Mucosa of gallbladder (tissue), 1 donor: ENCODE results near the gene NUP93. TPM values are rescaled to one million over a fixed set of nuclear protein-coding genes. Genes with fewer than 3 reads are reported as not detected.
"Not testable (repeated sequence)": the region's sequence is repeated elsewhere in the genome, so short reads cannot be mapped to it uniquely, and the experiment has no call there.

ENCODE experiments used
- DNase-seq: peaks from one replicate; pipeline ENCODE4 v3.0.0-alpha.2; 2020; ENCODE audit warnings: low spot score
- total RNA-seq: library from RNA; stranded (reverse); gene quantifications from one replicate; pipeline ENCODE4 v1.2.1, GENCODE V29; 2021
- donor health status: DM: no; HTN: no; CAD: no.

Gene NUP93
- total RNA-seq, 1 donor from 2014 or later: 26.4 TPM

- no peak for DNase-seq
Measured at GRCh38 chr16:56709443-56710040, 20.4 kb upstream of the NUP93 start.

- no peak for DNase-seq
Measured at GRCh38 chr16:56710181-56710737, 19.7 kb upstream of the NUP93 start.

DNA sequence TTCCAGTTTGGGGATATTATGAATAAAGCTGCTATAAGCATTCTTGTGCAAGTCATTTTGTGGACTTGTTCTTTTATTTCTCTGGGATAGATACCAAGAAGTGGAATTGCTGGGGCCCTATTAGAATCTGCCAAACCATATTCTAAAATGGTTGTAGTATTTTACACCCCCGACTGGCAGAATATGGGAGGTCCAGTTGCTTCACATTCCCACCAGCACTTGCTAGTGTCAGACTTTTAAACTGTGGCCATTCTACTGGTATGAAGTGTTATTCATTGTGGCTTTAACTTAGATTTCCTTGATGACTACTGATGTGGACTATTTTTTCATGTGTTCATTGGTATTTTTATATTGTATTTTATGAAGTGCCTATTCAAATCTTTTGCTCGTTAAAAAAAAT is 18.1 kb upstream of the NUP93 start:
- no peak for DNase-seq

DNA sequence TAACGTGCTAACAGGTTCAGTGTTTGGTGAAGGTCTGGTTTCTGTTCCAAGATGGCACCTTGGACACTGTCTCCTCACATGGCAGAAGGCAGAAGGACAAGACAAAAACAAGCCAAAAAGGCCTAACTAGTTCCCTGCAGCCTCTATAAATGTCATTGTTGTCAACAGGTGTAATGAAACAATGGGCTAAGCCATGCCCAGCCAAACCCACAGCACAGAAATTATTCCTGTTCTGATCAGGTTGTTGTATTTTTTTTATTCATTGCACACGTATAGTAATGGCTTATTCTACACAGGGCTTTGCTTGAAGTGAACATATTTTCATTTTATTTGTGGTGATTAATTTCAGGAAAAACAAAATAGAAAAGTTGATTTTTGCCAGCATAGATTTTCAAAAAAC is 16.1 kb upstream of the NUP93 start:
- no peak for DNase-seq

DNA sequence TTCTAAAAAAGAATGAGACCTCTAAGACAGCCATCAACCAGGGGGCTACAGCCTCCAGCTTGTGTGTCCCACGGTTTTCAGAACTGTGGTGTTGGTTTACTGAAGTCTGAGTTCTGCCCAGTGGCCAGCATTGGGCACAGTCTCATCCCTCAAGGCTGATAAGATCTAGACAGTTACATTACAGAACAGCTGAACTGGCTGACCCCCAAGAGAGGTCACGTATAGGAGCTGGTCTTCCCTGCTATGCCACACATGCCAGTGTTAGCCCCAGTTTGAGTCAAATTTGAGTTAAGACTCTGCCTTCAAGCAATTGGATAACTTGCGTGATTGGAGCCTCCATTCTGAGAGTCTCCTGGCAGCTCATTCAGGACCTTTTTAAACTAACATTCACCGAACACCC is 14.8 kb upstream of the NUP93 start:
- no peak for DNase-seq

DNA sequence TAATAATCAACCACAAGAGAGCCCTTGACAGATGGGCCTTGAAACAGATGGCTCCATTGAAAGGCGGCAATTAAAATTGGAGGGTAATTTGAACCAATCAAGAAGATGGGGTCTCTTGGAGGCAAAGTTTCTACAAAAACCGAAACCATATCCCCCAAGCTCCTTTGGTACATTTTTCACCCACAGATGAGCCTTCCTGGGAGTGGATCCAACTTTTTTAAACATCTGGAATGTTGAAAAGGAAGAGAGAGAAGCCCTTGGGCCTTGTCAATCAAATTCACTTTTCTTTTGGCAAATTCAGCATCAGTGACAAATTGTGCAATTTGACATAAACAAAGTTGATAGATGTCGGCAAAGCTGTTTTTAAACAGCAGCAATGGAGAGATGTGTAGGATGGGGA is 13.2 kb upstream of the NUP93 start:
- DNase-seq: no peak

DNA sequence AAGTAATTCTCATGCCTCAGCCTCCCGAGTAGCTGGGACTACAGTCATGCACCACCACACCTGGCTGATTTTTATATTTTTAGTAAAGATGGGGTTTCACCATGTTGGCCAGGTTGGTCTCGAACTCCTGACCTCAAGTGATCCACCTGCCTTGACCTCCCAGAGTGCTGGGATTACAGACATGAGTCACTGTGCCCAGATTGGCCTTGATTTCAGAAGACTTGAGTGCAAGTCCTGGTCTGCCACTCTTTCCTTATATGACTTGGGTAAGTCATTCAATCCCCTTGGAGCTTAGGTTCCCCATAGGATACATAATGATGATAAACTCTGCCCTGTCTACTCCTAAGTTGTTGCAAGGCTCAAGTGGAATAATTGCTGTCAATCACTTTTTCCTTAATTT is 12.4 kb upstream of the NUP93 start:
- not testable (repeated sequence) for DNase-seq

GRCh38 chr16:56722200-56722842 is 7.6 kb upstream of the NUP93 start:
- no peak for DNase-seq

DNA sequence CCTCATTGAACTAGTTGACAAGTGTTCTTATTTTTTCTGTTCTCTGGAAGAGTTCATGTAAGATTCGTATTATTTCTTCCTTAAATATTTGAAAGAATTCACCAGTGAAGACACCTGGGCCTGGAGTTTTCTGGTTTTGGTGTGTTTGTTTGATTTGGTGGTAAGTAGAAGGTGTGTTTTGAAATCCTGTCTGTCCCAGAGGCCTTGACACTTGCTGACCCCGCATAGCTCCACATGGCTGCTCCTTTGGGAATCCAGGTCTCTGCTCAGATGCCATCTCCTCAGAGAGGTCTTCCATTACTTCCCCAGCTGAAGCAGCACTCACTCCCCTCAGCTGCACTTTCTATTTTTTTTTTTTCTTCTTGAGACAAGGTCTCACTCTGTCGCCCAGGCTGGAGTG is 5.7 kb upstream of the NUP93 start:
- DNase-seq: no peak

GRCh38 chr16:56726283-56726682 is 3.6 kb upstream of the NUP93 start:
- no peak for DNase-seq

GRCh38 chr16:56726926-56727325 is 3.0 kb upstream of the NUP93 start:
- DNase-seq: no peak

GRCh38 chr16:56728027-56728426 is 1.9 kb upstream of the NUP93 start:
- DNase-seq: no peak

GRCh38 chr16:56728980-56729734 is 772 bp upstream of the NUP93 start:
- DNase-seq: no peak

GRCh38 chr16:56732366-56732765 is 2.4 kb downstream of the NUP93 start:
- no peak for DNase-seq

DNA sequence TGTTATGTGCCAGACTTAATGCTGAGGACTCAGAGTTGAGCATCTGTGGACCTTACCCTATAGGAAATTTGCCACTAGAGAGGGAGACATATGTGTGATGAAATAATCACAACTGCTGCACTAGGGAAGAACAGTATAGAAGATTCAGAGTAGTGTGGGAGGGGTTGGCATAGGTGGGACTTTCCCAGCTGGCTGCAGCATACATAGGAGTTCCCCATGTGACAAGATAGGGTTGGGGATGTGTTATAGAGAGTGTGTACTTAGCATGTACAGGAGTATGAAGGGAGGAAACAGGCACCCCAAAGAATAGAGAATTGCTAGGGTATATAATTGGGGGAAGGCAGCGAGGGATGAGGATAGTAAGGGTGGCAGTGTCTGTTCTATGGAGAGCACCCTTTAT is 2.9 kb downstream of the NUP93 start:
- DNase-seq: no peak

DNA sequence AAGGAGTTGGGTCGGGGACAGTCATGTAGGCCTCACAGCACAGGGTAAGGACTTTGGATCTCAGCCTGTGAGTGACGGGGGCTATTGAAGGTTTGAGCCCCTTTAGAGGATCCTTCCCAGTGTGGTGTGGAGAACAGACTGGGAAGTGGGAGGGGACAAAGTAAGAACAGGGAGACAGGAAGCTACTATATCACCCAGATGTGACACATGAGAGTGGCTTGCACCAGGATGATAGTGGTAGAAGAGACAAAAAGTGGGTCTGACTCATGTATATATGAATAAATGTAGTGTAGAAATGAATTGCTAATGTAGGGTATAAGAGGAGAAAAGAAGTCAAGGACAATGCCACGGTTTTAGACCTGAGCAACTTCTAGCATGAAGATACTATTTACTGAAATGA is 4.5 kb downstream of the NUP93 start:
- DNase-seq: no peak

DNA sequence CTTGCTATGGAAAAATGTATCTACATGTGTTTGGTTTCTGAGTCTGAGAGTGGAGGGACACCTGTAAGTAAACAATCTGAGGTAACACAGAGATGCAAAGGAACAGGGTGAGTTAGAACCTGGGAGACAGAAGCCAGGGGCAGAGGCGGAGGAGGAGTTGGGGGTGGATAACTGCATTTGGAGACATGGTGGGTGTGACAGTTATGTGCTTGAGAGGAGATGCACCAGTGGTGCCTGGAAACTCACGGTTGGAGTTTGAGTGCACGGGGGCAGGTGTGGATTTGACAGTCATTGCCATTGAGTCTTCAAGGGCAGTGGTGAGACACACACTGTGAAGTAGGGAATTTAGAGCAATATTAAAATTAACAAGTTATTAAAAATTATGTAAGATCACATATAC is 6.5 kb downstream of the NUP93 start:
- no peak for DNase-seq

DNA sequence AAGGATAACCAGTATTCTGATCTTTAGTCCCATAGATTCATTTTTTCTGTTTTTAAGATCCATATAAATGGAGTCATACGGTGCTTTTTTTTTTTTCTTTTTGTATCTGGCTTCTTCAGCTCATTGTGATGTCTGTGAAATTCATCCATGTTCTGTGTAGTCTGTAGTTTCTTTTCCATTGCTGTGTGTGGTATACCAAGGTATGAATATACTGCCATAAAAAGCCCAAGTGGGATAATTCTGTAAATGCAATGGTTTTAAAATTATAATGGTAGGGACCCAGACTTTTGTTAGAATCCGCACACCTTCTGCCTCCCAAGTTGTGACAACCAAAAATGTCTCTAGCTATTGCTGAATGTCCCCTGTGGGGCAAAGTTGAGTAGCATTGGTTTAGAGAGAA is 7.6 kb downstream of the NUP93 start:
- no peak for DNase-seq

- DNase-seq: no peak
Measured at GRCh38 chr16:56738221-56738620, 8.3 kb downstream of the NUP93 start.

DNA sequence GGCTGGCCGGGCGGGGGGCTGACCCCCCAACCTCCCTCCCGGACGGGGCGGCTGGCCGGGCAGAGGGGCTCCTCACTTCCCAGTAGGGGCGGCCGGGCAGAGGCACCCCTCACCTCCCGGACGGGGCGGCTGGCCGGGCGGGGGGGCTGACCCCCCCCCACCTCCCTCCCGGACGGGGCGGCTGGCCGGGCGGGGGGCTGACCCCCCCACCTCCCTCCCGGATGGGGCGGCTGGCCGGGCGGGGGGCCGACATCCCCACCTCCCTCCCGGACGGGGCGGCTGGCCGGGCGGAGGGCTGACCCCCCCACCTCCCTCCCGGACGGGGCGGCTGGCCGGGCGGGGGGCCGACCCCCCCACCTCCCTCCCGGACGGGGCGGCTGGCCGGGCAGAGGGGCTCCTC is 9.4 kb downstream of the NUP93 start:
- DNase-seq: not testable (repeated sequence)

GRCh38 chr16:56741399-56741798 is 11.5 kb downstream of the NUP93 start:
- no peak for DNase-seq

DNA sequence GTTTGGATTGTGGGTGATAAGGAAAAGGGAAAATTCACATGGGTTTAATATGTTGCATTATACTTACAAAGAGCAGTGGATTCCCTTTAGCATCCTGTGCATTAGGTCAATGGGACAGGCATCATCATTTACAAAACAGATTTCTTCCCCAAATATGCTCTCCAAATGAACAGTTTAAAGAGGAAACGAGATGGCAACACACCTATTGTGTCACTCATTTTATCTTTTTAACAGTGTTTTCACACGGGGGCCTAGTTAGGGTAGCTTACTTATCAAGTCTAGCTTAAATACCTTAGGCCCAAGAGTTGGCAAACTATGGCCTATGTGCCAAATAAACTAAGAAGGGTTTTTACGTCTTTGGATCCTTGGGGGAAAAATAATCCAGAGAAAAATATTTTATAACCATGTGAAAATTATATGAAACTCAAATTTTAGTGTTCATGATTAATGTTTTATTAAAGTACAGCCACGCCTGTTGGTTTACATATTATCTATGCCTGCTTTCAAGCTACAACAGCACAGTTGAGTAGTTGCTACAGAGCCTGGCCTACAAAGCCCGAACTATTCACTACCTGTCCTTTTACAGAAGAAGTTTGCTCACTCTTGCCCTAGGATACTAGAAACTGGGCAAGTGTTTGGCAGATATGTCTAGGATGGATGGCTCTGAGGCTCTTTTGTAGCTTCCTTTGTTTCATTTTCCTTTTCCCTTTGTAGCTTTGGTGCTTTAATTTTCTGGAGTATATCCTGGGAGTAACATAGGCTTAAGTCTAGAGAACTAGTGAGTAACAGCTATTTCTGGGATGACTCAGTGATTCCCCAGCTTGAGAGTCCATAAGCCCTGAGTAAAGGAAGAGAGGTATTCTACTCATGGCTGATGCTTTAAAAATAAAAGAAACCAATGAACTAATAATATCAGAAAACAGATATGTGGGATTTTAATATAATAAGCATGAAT is 12.4 kb downstream of the NUP93 start:
- no peak for DNase-seq
